HepG2 (cell line): ENCODE results near the gene FRMD4A. TPM values are rescaled to one million over a fixed set of nuclear protein-coding genes. Genes with fewer than 3 reads are reported as not detected.

Source experiments
- ATAC-seq: fragments of 200-7000 bp; cut with Tn5 transposase; 3 replicates; pipeline ENCODE4 v1.9.1; 2020; ENCODE audit warnings: mild to moderate bottlenecking, moderate library complexity
- BruUV-seq: library from RNA; stranded (reverse); fragments of 400-500 nt; replicated peaks from 2 replicates; lab custom pipeline; 2021; lab: Mats Ljungman, UMichigan
- CTCF ChIA-PET: fragments of 300-600 bp; formaldehyde crosslinking; extraction: SDS; loops from one replicate; lab custom pipeline; 2021; ENCODE audit warnings: low total read pairs, inconsistent platforms, low intra/inter-chr PET ratio; lab: Yijun Ruan, JAX
- POLR2A ChIA-PET: fragments of 350-600 bp; sonication (Branson Sonifier 250); formaldehyde crosslinking; loops from one replicate; lab custom pipeline; 2020; ENCODE audit warnings: antibody characterized with exemption, inconsistent platforms; lab: Yijun Ruan, JAX
- DNase-seq: peaks from one replicate; pipeline ENCODE4 v3.0.0-alpha.2; 2015; ENCODE audit warnings: low spot score
- FAIRE-seq: peaks from 3 replicates; lab custom pipeline; 2011; peaks lifted over from hg19 to GRCh38; lab: Jason Lieb, UNC
- H2AFZ ChIP-seq: one replicate; pipeline ENCODE4 v1.6.1; 2011; ENCODE audit warnings: low read length, inconsistent platforms
- H3K27ac ChIP-seq: fragments of 300-600 bp; 3 replicates; pipeline ENCODE4 v1.8.0; 2011; ENCODE audit warnings: mixed run types, mild to moderate bottlenecking, mixed read lengths, low read length, inconsistent platforms; ENCODE audit not compliant: insufficient read depth; ENCODE audit errors: extremely low read length
- H3K27me3 ChIP-seq, 2 experiments: fragments of 200-600 bp in 1 of 2; 2 replicates in 1 of 2; 3 replicates in 1 of 2; pipeline versions ENCODE4 v1.6.0 to v1.8.0; 2011; ENCODE audit warnings: low read length in 2 of 2, mild to moderate bottlenecking in 2 of 2, moderate library complexity in 2 of 2, inconsistent platforms in 1 of 2; ENCODE audit not compliant: insufficient read depth in 2 of 2, control insufficient read depth in 1 of 2
- H3K36me3 ChIP-seq, 2 experiments: fragments of 200-600 bp in 1 of 2; replicated peaks in 1 of 2; 2 replicates in 1 of 2; 3 replicates in 1 of 2; pipeline versions ENCODE4 v1.5.1 to v1.8.0; 2011; ENCODE audit warnings: low read length in 2 of 2, inconsistent platforms in 1 of 2; ENCODE audit not compliant: insufficient read depth in 2 of 2, control insufficient read depth in 1 of 2
- H3K4me1 ChIP-seq: 2 replicates; pipeline ENCODE4 v1.5.1; 2012; ENCODE audit warnings: low read length, inconsistent platforms; ENCODE audit not compliant: insufficient read depth
- H3K4me2 ChIP-seq: 2 replicates; pipeline ENCODE4 v1.6.0; 2011; ENCODE audit warnings: low read depth, low read length, inconsistent platforms
- H3K4me3 ChIP-seq, 3 experiments: fragments of 200-600 bp in 1 of 3; sonication (generic), shearing (Covaris generic) in 1 of 3; replicated peaks in 1 of 3; 2 replicates each; pipeline ENCODE4 v1.5.1; 2011 to 2016; ENCODE audit warnings: low read length in 3 of 3, inconsistent platforms in 2 of 3, low read depth in 2 of 3, mild to moderate bottlenecking in 2 of 3, control low read depth in 1 of 3, mixed read lengths in 1 of 3; ENCODE audit not compliant: insufficient read depth in 1 of 3
- H3K79me2 ChIP-seq: one replicate; pipeline ENCODE4 v1.6.1; 2011; ENCODE audit warnings: low read length, inconsistent platforms; ENCODE audit not compliant: insufficient read depth
- H3K9ac ChIP-seq: 2 replicates; pipeline ENCODE4 v1.6.0; 2011; ENCODE audit warnings: mild to moderate bottlenecking, low read depth, low read length, inconsistent platforms; ENCODE audit not compliant: insufficient read depth
- H3K9me3 ChIP-seq: 2 replicates; pipeline ENCODE4 v1.5.1; 2012; ENCODE audit warnings: mild to moderate bottlenecking, low read length
- H4K20me1 ChIP-seq: 2 replicates; pipeline ENCODE4 v1.6.0; 2011; ENCODE audit warnings: inconsistent platforms, mild to moderate bottlenecking, low read length, moderate library complexity; ENCODE audit not compliant: insufficient read depth
- BRD4 ChIP-seq: sonication (generic); formaldehyde crosslinking; IDR thresholded peaks from 2 replicates; pipeline ENCODE4 v1.4.0; 2020; ENCODE audit warnings: missing genetic modification reagents
- DNMT3B ChIP-seq: conservative IDR thresholded peaks from 2 replicates; pipeline ENCODE4 v1.6.1; 2016; ENCODE audit warnings: missing biosample characterization, control low read depth
- FOXK1 ChIP-seq: sonication (generic); formaldehyde crosslinking; IDR thresholded peaks from 2 replicates; pipeline ENCODE4 v1.4.0; 2020; ENCODE audit warnings: low read depth, missing genetic modification reagents, borderline replicate concordance
- HMGA1 ChIP-seq: sonication (generic); formaldehyde crosslinking; conservative IDR thresholded peaks from 2 replicates; pipeline ENCODE4 v1.4.0; 2020; ENCODE audit warnings: missing genetic modification reagents
- MLLT10 ChIP-seq: sonication (generic); formaldehyde crosslinking; IDR thresholded peaks from 2 replicates; pipeline ENCODE4 v1.4.0; 2020; ENCODE audit warnings: missing genetic modification reagents
- PAX8 ChIP-seq: sonication (generic); formaldehyde crosslinking; IDR thresholded peaks from 2 replicates; pipeline ENCODE4 v1.8.0; 2022; ENCODE audit warnings: mild to moderate bottlenecking, missing genetic modification reagents, borderline replicate concordance
- ZFP62 ChIP-seq: sonication (generic); formaldehyde crosslinking; IDR thresholded peaks from 2 replicates; pipeline ENCODE4 v1.4.0; 2020; ENCODE audit warnings: missing genetic modification reagents
- ZNF121 ChIP-seq: sonication (generic); formaldehyde crosslinking; IDR thresholded peaks from 2 replicates; pipeline ENCODE4 v1.5.0; 2020; ENCODE audit warnings: mild to moderate bottlenecking, missing genetic modification reagents
- ZNF253 ChIP-seq: sonication (generic); formaldehyde crosslinking; IDR thresholded peaks from 2 replicates; pipeline ENCODE4 v1.8.0; 2022; ENCODE audit warnings: mild to moderate bottlenecking, missing genetic modification reagents, borderline replicate concordance
- ZNF496 ChIP-seq: sonication (generic); formaldehyde crosslinking; IDR thresholded peaks from 2 replicates; pipeline ENCODE4 v1.8.1; 2023; ENCODE audit warnings: mild to moderate bottlenecking, moderate library complexity, missing genetic modification reagents; ENCODE audit not compliant: insufficient replicate concordance
- WGBS: methylation state at CpG from one replicate; pipeline ENCODE4 v1.1.6; 2017; ENCODE audit warnings: low lambda C conversion rate; 5-methylcytosine and 5-hydroxymethylcytosine counted together
- in situ Hi-C: cut with HindIII; loops from 2 replicates; pipeline ENCODE4 v1.10.0; 2017; ENCODE audit warnings: low pct_unique_long_range_greater_than_20kb; ENCODE audit not compliant: extremely low pct_ligation_motif_present
- intact Hi-C: fragments of 100-400 bp; cut with micrococcal nuclease; formaldehyde crosslinking; loops from one replicate; pipeline ENCODE4 v1.10.0; 2022; ENCODE audit not compliant: unreplicated experiment
- polyA plus RNA-seq, 8 experiments: library from polyadenylated mRNA; depleted of rRNA in 3 of 8; stranded (reverse) in 7 of 8; unstranded in 1 of 8; fragments of >200 nt; fragmentation: Illumina TruSeq in 4 of 8; extraction: Trizol in 4 of 8; gene quantifications; 2 replicates each; pipeline versions ENCODE4 v1.2.1 to v1.2.3, GENCODE V29; 2011 to 2016; ENCODE audit warnings: low read depth in 4 of 8, missing spikeins in 1 of 8, mixed read lengths in 1 of 8; ENCODE audit not compliant: insufficient read depth in 1 of 8
- total RNA-seq, 5 experiments: library from RNA; depleted of rRNA; stranded (reverse); fragments of >200 nt; fragmentation: Illumina TruSeq; extraction: Trizol; gene quantifications; 2 replicates each; pipeline ENCODE4 v1.2.3, GENCODE V29; 2016; ENCODE audit warnings: low read depth in 1 of 5
- TF ChIP-seq, protein P1 (sequence below): sonication (generic); formaldehyde crosslinking; IDR thresholded peaks from 2 replicates; pipeline ENCODE4 v1.4.0; 2020; ENCODE audit warnings: missing genetic modification reagents
- TF ChIP-seq, protein P2 (sequence below): sonication (generic); formaldehyde crosslinking; IDR thresholded peaks from 2 replicates; pipeline ENCODE4 v1.5.0; 2020; ENCODE audit warnings: missing genetic modification reagents, mild to moderate bottlenecking, borderline replicate concordance

FRMD4A gene
- total and polyA plus RNA-seq, 2 of the 13 experiments (the other 11 are each of a cell fraction or from before 2014, with no cell fraction given) = 0.09 to 0.26 TPM

DNA sequence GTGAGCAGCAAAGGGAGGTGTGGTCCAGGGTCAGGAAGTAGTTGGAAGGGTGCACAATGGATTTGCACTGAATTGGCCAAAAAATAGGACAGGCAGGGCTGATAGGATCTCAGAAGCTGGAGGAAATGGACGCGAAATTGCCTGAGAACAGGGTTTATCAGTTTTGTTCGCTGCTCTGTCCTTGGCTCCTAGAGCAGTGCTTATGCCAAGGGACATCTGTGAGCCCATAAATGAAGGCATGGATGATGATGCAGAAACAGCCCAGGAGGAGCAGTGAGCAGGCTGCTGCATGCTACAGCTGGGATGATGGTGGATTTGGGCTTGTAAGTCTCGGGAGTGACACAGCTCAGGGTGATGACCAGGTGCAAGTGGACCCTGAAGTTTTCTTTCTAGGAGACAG lies 539.2 kb downstream of the FRMD4A start:
- FAIRE-seq (no peak), ATAC-seq (no peak), DNase-seq (no peak)
- Histone ChIP-seq H3K36me3 (no peaks in the 10 kb centered on the region), H3K9ac (no peak overlapping the region), H3K4me1 (peaks cover 11% of the 10 kb centered on the region; the same call in 1 of the 2 replicates), H3K4me3 (no peak overlapping the region), H3K9me3 (no peaks in the 10 kb centered on the region), H3K79me2 (no peaks in the 10 kb centered on the region), H3K4me2 (no peak overlapping the region), H3K27ac (no peak overlapping the region), H3K27me3 (peaks cover 2 to 29% of the 10 kb centered on the region in 2 experiments; a peak in 2 of 5 replicates), H2AFZ (no peak overlapping the region), H4K20me1 (no peaks in the 10 kb centered on the region)
- CTCF ChIA-PET = no interaction called here
- in situ Hi-C loops (no loop called here), intact Hi-C loops (no loop called here)
- WGBS = 18% methylated on average over 4 of the region's 4 CpGs
- BruUV-seq = no TSS peak
- TF ChIP-seq MLLT10 (CRISPR knock-in tag) = no peak
- no peak for TF ChIP-seq ZNF253 (CRISPR knock-in tag)
- TF ChIP-seq BRD4 (CRISPR knock-in tag) = no peak
- no peak for TF ChIP-seq ZNF121 (CRISPR knock-in tag)
- TF ChIP-seq ZNF496 (CRISPR knock-in tag) = no peak
- TF ChIP-seq, protein P1, sequence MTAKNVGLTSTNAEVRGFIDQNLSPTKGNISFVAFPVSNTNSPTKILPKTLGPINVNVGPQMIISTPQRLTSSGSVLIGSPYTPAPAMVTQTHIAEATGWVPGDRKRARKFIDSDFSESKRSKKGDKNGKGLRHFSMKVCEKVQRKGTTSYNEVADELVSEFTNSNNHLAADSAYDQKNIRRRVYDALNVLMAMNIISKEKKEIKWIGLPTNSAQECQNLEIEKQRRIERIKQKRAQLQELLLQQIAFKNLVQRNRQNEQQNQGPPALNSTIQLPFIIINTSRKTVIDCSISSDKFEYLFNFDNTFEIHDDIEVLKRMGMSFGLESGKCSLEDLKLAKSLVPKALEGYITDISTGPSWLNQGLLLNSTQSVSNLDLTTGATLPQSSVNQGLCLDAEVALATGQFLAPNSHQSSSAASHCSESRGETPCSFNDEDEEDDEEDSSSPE (CRISPR knock-in tag) = no peak
- TF ChIP-seq HMGA1 (CRISPR knock-in tag) = no peak
- TF ChIP-seq, protein P2, sequence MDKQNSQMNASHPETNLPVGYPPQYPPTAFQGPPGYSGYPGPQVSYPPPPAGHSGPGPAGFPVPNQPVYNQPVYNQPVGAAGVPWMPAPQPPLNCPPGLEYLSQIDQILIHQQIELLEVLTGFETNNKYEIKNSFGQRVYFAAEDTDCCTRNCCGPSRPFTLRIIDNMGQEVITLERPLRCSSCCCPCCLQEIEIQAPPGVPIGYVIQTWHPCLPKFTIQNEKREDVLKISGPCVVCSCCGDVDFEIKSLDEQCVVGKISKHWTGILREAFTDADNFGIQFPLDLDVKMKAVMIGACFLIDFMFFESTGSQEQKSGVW (CRISPR knock-in tag) = no peak
- TF ChIP-seq ZFP62 = no peak
- TF ChIP-seq FOXK1 (CRISPR knock-in tag) = no peak
- no peak for TF ChIP-seq DNMT3B (CRISPR knock-in tag)
- TF ChIP-seq PAX8 = no peak
- POLR2A ChIA-PET = no interaction called here
